ENCODE measurements around the gene CCDC17. TPM values are rescaled to one million over a fixed set of nuclear protein-coding genes. Genes with fewer than 3 reads are reported as not detected.
A peak's percentile ranks its signal among the peaks of the same experiment; 100 is the strongest.
"Not testable (repeated sequence)": the region's sequence is repeated elsewhere in the genome, so short reads cannot be mapped to it uniquely, and the experiment has no call there.

Gene CCDC17
- total RNA-seq, 1 experiment from 2014 or later, result 3.0 TPM

DNA sequence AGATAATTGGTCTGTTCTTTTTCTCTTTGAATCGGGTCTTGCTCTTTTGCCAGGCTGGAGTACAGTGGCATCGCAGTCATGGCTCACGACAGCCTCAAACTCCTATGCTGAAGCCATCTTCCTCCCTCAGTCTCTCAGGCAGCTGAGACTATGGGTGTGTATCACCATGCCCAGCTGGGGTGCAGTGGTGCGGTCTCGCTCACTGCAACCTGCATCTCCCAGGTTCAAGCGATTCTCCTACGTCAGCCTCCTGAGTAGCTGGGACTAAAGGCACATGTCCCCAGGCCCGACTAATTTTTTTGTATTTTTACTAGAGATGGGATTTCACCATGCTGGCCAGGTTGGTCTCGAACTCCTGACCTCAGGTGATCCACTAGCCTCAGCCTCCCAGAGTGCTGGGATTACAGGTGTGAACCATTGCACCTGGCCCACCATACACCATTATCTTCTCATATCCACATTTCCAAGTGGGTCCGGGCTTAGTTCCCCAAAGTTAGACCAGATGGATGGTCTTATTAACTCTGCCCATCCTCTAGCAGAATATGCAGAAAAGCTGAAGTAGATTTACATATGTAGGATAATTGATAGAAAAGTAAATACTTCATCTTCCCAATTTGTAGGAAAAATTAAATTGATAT lies 13.1 kb downstream of the CCDC17 start:
- no peak for DNase-seq
- H3K36me3 ChIP-seq (replicated peaks; ENCODE audit: control insufficient read depth, insufficient read depth, low read length), result peaks cover 50% of the 10 kb centered on the region
- H3K27me3 ChIP-seq (ENCODE audit: control insufficient read depth, insufficient read depth, low read length), result no peaks in the 10 kb centered on the region
- no peak overlapping the region for H3K4me3 ChIP-seq (ENCODE audit: insufficient read depth, low read depth, low read length)

DNA sequence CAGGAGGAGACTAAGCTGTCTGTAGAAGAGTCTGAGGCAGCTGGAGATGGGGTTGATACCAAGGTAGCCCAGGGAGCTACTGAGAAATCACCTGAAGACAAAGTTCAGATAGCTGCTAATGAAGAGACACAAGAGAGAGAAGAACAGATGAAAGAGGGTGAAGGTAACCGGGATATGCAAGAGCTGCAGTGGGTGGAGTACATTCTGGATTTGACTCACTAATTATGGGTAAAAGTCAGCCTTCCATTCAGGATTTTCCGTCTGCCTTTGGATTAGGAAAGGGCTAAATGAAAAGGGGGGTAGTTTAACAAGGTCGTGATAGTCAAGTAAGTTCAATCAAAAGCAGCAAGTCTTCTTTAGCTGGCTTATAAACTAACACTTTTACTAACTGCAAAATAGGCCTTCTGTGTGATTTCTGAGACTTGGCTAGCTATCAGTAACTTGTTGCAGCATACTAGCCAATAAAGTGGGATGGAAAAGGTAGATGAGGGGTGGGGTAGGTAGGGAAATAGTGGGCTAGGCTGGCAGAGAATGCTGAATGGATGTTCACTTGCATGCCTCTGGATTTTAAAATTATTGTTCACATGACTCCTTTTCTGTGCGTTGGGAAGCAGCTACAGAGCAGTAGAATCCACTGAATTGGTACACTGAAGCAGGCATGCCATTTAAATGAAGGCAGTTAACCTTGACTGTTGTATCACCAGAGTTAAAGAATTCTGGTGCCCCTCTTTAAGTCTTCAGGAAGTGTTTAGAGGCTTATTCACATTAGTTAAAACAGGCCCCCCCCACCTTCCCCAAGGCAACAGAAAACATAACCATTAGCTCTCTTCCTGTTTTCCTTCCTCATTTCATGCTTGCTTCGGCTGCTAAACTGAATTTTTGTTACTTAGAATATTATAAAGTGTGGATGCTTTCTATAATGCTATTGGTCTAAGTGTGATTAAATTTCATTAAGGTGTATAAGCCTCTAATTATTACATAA lies 15.4 kb downstream of the CCDC17 start:
- H3K27me3 ChIP-seq (ENCODE audit: control insufficient read depth, insufficient read depth, low read length), result no peaks in the 10 kb centered on the region
- peaks cover 47% of the 10 kb centered on the region for H3K36me3 ChIP-seq (replicated peaks; ENCODE audit: control insufficient read depth, insufficient read depth, low read length)
- H3K4me3 ChIP-seq (ENCODE audit: insufficient read depth, low read depth, low read length), result no peak overlapping the region
- no peak for DNase-seq

DNA sequence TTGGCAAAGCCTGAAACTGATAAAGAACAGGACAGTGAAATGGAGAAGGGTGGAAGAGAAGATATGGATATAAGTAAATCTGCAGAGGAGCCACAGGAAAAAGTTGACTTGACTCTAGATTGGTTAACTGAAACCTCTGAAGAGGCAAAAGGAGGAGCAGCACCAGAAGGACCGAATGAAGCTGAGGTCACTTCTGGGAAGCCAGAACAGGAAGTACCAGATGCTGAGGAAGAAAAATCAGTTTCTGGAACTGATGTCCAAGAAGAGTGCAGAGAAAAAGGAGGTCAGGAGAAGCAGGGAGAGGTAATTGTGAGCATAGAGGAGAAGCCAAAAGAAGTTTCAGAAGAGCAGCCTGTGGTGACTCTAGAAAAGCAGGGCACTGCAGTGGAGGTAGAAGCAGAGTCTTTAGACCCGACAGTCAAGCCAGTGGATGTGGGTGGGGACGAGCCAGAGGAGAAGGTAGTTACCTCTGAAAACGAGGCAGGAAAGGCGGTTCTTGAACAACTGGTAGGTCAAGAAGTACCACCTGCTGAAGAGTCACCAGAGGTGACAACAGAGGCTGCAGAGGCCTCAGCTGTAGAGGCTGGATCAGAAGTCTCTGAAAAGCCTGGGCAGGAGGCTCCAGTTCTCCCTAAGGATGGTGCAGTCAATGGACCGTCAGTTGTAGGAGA lies 16.3 kb downstream of the CCDC17 start:
- Histone ChIP-seq H3K4me3 (ENCODE audit: insufficient read depth, low read depth, low read length) (no peak overlapping the region), H3K27me3 (ENCODE audit: control insufficient read depth, insufficient read depth, low read length) (no peaks in the 10 kb centered on the region), H3K36me3 (replicated peaks; ENCODE audit: control insufficient read depth, insufficient read depth, low read length) (peaks cover 46% of the 10 kb centered on the region)
- no peak for DNase-seq

DNA sequence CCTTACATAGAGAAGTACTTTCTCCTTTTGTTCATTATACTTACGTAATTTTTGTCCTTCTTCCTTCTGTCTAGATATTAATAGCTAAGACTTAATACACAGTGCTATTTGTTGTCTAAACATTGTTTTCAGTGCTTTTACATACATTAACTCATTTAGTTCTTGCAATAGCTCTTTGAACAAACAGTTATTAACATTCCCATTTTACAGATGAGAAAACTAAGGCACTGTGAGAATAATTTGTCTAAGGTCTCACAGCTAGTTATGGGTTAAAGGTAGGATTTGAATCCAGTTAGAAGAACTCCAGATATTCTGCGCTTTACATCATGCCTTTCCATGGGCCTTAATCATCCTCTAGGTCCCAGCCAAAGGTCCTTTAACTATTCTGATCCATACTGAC lies 19.6 kb downstream of the CCDC17 start:
- no peak overlapping the region for H3K4me3 ChIP-seq (ENCODE audit: insufficient read depth, low read depth, low read length)
- peaks cover 36% of the 10 kb centered on the region for H3K36me3 ChIP-seq (replicated peaks; ENCODE audit: control insufficient read depth, insufficient read depth, low read length)
- H3K27me3 ChIP-seq (ENCODE audit: control insufficient read depth, insufficient read depth, low read length), result no peaks in the 10 kb centered on the region
- no peak for DNase-seq

DNA sequence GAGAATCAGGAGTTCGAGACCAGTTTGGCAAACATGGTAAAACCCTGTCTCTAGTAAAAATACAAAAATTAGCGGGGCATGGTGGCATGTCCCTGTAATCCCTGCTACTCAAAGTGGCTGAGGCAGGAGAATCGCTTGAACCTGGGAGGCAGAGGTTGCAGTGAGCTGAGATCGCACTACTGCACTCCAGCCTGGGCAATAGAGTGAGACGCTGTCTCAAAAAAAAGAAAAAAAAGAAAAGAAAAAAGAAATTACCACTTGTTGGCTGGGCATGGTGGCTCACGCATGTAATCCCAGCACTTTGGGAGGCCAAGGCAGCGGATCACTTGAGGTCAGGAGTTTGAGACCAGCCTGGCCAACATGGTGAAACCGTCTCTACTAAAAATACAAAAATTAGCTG lies 27.1 kb downstream of the CCDC17 start:
- not testable (repeated sequence) for H3K4me3 ChIP-seq (ENCODE audit: insufficient read depth, low read depth, low read length); DNase-seq; H3K27me3 ChIP-seq (ENCODE audit: control insufficient read depth, insufficient read depth, low read length)
- H3K36me3 ChIP-seq (replicated peaks; ENCODE audit: control insufficient read depth, insufficient read depth, low read length), result peaks cover 11% of the 10 kb centered on the region

DNA sequence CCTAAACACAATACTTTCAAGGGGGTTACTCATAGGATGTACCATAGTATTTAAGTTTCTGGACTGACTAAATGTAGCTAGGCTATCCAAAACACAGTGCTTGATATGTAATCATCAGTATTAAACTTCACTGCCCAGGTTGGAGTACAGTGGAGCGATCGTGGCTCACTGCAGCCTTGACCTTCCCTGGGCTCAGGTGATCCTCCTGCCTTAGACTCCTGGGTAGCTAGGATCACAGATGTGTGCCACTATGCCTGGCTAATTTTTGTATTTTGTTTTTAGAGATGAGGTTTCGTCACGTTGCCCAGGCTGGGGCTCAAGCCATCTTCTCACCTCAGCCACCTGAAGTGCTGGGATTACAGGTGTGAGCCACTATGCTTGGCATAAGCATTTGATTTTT lies 29.4 kb downstream of the CCDC17 start:
- no peak overlapping the region for H3K4me3 ChIP-seq (ENCODE audit: insufficient read depth, low read depth, low read length)
- DNase-seq, result no peak
- H3K36me3 ChIP-seq (replicated peaks; ENCODE audit: control insufficient read depth, insufficient read depth, low read length), result peaks cover 14% of the 10 kb centered on the region
- no peaks in the 10 kb centered on the region for H3K27me3 ChIP-seq (ENCODE audit: control insufficient read depth, insufficient read depth, low read length)

DNA sequence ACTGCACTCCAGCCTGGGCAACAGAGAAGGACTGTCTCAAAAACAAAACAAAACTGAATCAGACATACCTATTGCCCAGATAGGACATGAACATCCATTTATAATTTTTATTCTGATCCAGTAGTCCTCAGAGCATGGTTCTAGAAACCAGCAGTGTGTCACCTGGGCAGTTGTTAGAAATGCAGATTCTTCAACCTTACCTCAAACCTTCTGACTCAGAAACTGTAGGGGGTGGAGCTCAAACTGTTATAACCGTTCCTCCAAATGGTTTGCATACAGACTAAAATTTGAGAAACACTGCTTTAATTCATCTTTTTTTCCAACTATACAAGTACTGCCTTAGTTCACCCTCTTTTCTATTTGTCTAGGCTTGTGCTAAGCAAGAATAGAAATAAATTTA lies 34.0 kb downstream of the CCDC17 start:
- no peaks in the 10 kb centered on the region for H3K27me3 ChIP-seq (ENCODE audit: control insufficient read depth, insufficient read depth, low read length)
- peaks cover 17% of the 10 kb centered on the region for H3K36me3 ChIP-seq (replicated peaks; ENCODE audit: control insufficient read depth, insufficient read depth, low read length)
- H3K4me3 ChIP-seq (ENCODE audit: insufficient read depth, low read depth, low read length), result no peak overlapping the region
- DNase-seq, result no peak

DNA sequence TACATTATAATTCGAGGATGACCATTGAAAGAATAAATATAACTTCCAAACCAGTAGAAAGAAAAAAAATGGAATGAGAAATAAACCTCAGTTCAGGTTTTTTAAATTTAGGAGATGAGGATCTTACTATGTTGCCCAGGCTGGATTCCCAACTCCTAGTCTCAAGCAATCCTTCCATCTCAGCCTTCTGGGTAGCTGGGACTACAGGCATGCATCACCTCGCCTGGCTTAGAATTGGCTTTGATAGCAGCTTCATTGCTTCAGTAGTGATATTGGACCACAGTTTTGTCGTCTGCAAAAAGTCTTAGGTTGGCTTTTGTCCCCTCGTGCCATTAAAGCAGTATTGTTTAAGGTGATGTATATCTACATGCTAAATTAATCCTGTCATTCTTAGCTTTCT lies 37.1 kb downstream of the CCDC17 start:
- peaks cover 6% of the 10 kb centered on the region for H3K36me3 ChIP-seq (replicated peaks; ENCODE audit: control insufficient read depth, insufficient read depth, low read length)
- no peak for DNase-seq
- no peak overlapping the region for H3K4me3 ChIP-seq (ENCODE audit: insufficient read depth, low read depth, low read length)
- no peaks in the 10 kb centered on the region for H3K27me3 ChIP-seq (ENCODE audit: control insufficient read depth, insufficient read depth, low read length)

DNA sequence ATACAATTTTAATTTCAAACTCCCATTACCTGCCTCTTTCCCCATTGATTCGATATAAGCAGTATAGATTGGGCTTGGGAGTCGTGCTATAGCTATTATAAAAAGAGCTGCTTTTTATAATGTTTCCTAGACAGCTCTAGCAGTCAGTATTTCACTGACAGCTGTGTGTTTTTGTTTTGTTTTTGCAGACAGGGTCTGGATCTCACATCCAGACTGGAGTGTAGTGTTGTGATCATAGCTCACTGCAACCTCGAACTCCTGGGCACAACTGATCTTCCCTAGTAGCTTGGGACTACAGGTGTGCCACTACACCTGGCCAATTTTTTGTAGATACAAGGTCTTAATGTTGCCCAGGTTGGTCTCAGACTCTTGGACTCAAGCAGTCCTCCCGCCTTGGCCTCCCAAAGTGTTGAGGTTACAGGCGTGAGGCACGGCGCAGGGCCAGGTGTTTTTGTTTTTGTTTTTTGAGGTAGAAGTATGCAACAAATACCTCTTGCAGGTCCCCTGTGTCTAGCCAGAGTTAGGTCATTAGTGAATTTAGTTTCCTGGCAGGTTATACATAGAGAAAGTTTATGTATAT lies 38.3 kb downstream of the CCDC17 start:
- Histone ChIP-seq H3K4me3 (ENCODE audit: insufficient read depth, low read depth, low read length) (peak overlapping the region; percentile 100), H3K36me3 (replicated peaks; ENCODE audit: control insufficient read depth, insufficient read depth, low read length) (peaks cover 3% of the 10 kb centered on the region), H3K27me3 (ENCODE audit: control insufficient read depth, insufficient read depth, low read length) (no peaks in the 10 kb centered on the region)
- no peak for DNase-seq

DNA sequence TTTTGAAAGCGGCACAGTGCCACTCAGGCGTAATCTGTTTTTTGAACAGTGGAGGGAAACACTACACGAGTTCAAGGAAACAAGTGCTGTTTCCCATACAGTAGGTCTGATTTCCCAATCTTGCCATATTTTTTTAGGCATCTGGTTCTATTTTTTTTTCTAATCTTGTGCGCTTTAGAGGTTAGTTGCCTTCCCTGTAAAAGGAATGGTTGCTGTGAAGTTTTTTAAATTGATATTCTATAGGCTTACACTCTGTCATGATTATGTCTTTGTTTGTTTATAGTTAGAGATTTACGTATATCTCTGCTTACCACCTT lies 38.8 kb downstream of the CCDC17 start:
- no peak for DNase-seq

DNA sequence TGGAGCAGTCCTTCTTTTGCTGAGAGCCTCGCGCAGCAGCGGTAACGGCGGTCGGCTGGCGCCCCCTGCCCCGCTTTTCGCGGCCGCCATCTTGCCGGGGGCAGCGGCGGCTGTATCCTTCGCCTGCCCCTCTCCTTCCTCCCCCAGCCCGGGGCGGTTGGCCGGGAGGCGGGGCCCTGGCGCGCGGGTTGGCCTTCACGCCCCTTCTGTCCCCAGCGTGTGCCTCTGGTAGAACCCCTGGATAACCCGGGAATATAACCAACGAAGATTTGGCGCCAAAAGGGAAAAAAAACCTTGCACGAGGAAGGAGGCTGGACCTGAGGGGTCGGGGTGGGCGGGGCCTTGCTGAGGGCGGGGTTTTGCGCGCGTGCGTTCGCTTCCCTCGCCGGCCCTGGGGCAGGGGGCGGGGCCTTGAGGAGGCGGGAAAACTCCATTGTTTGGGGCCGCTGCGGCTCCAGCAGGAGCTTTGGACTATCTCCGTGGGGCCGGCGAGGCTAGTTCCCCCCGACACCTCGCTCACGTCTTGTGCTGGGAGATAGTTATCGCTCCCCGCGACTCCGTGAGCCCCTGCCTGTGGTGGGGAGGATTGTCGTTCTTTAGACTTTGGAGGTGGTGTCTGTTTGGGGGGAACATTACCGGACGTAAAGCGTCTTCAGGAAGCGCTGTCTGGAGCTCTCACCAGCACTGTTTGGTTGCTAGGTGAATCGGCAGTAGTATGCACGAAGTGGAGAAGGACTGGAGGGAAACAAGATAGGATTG lies 39.3 kb downstream of the CCDC17 start:
- peaks cover 3% of the 10 kb centered on the region for H3K36me3 ChIP-seq (replicated peaks; ENCODE audit: control insufficient read depth, insufficient read depth, low read length)
- H3K27me3 ChIP-seq (ENCODE audit: control insufficient read depth, insufficient read depth, low read length), result no peaks in the 10 kb centered on the region
- peak; percentile 97 for DNase-seq
- H3K4me3 ChIP-seq (ENCODE audit: insufficient read depth, low read depth, low read length), result peak overlapping the region; percentile 100

More for the DNA sequence above, 38.8 kb downstream of the CCDC17 start:
- Histone ChIP-seq H3K4me3 (ENCODE audit: insufficient read depth, low read depth, low read length) (peak overlapping the region; percentile 100), H3K27me3 (ENCODE audit: control insufficient read depth, insufficient read depth, low read length) (no peaks in the 10 kb centered on the region), H3K36me3 (replicated peaks; ENCODE audit: control insufficient read depth, insufficient read depth, low read length) (peaks cover 3% of the 10 kb centered on the region)

DNA sequence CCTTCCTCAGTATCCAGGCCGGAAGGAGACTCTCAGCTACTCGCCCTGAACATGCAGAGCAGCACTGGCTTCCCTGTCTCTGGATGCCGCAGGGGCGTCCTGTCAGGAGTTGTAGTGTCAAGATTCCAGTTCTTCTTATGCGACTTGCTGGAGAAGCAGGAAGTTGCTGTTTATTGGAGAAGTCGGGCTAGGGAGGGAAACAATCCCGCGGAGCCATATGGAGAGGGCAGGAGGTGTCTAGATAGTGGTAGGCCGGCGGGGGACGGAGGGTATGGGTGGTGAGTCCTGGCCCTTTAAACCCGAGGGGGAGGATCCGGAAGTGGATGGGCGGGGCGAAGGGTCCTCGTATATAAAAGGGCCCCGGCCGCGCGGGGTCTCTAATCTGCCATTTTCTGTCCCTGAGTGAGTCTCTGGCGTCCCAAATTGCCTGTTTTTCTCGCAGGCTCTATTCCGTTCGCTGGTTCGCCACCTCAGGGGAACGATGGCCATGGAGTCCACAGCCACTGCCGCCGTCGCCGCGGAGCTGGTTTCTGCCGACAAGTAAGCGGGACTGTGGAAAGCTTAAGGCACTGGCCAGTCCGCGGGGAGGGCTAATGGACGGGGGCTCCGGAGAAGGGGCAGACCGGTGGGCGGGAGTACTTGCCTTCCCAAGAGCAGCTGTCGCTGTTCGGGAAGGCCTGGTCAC lies 40.0 kb downstream of the CCDC17 start, which contains the start of gene NASP:
Gene NASP (plus strand): TSS at position 376 of the 685 bp plus-strand sequence. CDS start 106 bp downstream, at position 482.
- peak; percentile 94 for DNase-seq
- no peaks in the 10 kb centered on the region for H3K27me3 ChIP-seq (ENCODE audit: control insufficient read depth, insufficient read depth, low read length)
- H3K36me3 ChIP-seq (replicated peaks; ENCODE audit: control insufficient read depth, insufficient read depth, low read length), result peaks cover 3% of the 10 kb centered on the region
- H3K4me3 ChIP-seq (ENCODE audit: insufficient read depth, low read depth, low read length), result peak within 1 kb of the TSS; percentile 100

DNA sequence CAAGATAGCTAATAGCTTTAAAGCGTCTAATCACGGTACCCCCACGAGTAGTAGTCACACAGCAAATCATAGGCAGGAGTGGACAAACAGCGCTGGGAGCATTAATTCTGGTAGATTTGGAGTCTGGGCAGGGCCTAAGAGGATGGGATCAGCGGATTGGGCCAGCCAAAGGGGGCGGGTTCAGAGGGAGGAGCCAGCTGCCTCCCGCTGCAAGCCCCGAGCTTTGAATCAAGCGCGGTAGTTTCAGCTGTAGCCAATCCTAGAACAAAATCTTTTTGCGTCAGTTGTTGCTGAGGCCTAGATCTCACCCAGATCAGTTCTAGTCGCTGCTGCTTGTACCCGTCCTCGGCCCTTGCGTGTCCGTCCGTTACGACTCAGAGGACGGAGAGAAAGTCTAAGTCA lies 40.6 kb downstream of the CCDC17 start:
- peaks cover 2% of the 10 kb centered on the region; the same call in 1 of the 2 replicates for H3K36me3 ChIP-seq (replicated peaks; ENCODE audit: control insufficient read depth, insufficient read depth, low read length)
- peak overlapping the region; percentile 100 for H3K4me3 ChIP-seq (ENCODE audit: insufficient read depth, low read depth, low read length)
- DNase-seq, result peak; percentile 96
- H3K27me3 ChIP-seq (ENCODE audit: control insufficient read depth, insufficient read depth, low read length), result no peaks in the 10 kb centered on the region

Measured in H7 (cell line).